Caco-2 (cell line): ENCODE results near the gene SOX6. TPM values are rescaled to one million over a fixed set of nuclear protein-coding genes. Genes with fewer than 3 reads are reported as not detected.

Experiments used
- BruUV-seq: library from RNA; stranded (reverse); fragments of 400-500 nt; replicated peaks from 2 replicates; lab custom pipeline; 2021; lab: Mats Ljungman, UMichigan
- CTCF ChIA-PET: fragments of 300-600 bp; sonication (Branson Sonifier 250); formaldehyde crosslinking; loops from one replicate; lab custom pipeline; 2022; ENCODE audit warnings: antibody characterized with exemption; lab: Charles Lee
- POLR2A ChIA-PET: fragments of 300-600 bp; sonication (Branson Sonifier 250); formaldehyde crosslinking; loops from one replicate; lab custom pipeline; 2022; ENCODE audit warnings: antibody characterized with exemption; lab: Charles Lee
- DNase-seq, 2 experiments: peaks; one replicate each; pipeline versions ENCODE4 v3.0.0 to v3.0.0-alpha.2; 2020 to 2022
- H3K27me3 ChIP-seq: replicated peaks from 2 replicates; pipeline ENCODE4 v1.6.0; 2011; ENCODE audit warnings: low read length; ENCODE audit not compliant: control insufficient read depth, insufficient read depth
- H3K36me3 ChIP-seq: 2 replicates; pipeline ENCODE4 v1.5.1; 2011; ENCODE audit warnings: low read length; ENCODE audit not compliant: control insufficient read depth, insufficient read depth
- H3K4me1 ChIP-seq: fragments of 250-450 bp; sonication (Bioruptor Pico); 2 replicates; pipeline ENCODE4 v1.5.1; 2020; ENCODE audit warnings: mild to moderate bottlenecking
- H3K4me3 ChIP-seq: 2 replicates; pipeline ENCODE4 v1.5.1; 2011; ENCODE audit warnings: low read depth, mild to moderate bottlenecking, control low read depth, low read length
- H3K9me3 ChIP-seq: fragments of 250-450 bp; sonication (Bioruptor Pico); 2 replicates; pipeline ENCODE4 v1.5.1; 2020; ENCODE audit warnings: mild to moderate bottlenecking, moderate library complexity
- H3K27ac Mint-ChIP-seq: one replicate; pipeline ENCODE4 v1.8.0; 2022; ENCODE audit warnings: mixed read lengths; ENCODE audit not compliant: unreplicated experiment
- H3K27me3 Mint-ChIP-seq: one replicate; pipeline ENCODE4 v1.8.0; 2022; ENCODE audit warnings: mixed read lengths; ENCODE audit not compliant: insufficient read depth, unreplicated experiment
- H3K36me3 Mint-ChIP-seq: one replicate; pipeline ENCODE4 v1.8.0; 2022; ENCODE audit warnings: mild to moderate bottlenecking, mixed read lengths; ENCODE audit not compliant: insufficient read depth, unreplicated experiment
- H3K4me1 Mint-ChIP-seq: one replicate; pipeline ENCODE4 v1.8.0; 2022; ENCODE audit warnings: low read depth, mixed read lengths; ENCODE audit not compliant: unreplicated experiment
- H3K4me3 Mint-ChIP-seq: one replicate; pipeline ENCODE4 v1.8.0; 2022; ENCODE audit warnings: mild to moderate bottlenecking, moderate library complexity, mixed read lengths; ENCODE audit not compliant: unreplicated experiment
- H3K9me3 Mint-ChIP-seq: one replicate; pipeline ENCODE4 v1.8.0; 2022; ENCODE audit warnings: mixed read lengths; ENCODE audit not compliant: unreplicated experiment
- intact Hi-C: fragments of 100-400 bp; cut with micrococcal nuclease; formaldehyde crosslinking; loops from one replicate; pipeline ENCODE4 v1.10.0; 2022; ENCODE audit not compliant: unreplicated experiment
- total RNA-seq: library from RNA; stranded (reverse); gene quantifications from 2 replicates; pipeline ENCODE4 v1.2.3, GENCODE V29; 2022
- TF ChIP-seq, protein P1 (sequence below), 2 experiments: fragments of 200-600 bp in 1 of 2; IDR thresholded peaks; 1 replicate in 1 of 2; 2 replicates in 1 of 2; pipeline versions ENCODE4 v1.5.1 to v1.8.0; 2011 to 2022; ENCODE audit warnings: antibody characterized with exemption in 1 of 2, control low read depth in 1 of 2, inconsistent platforms in 1 of 2, low read depth in 1 of 2, low read length in 1 of 2, mild to moderate bottlenecking in 1 of 2, moderate library complexity in 1 of 2; ENCODE audit not compliant: insufficient read depth in 1 of 2, severe bottlenecking in 1 of 2, unreplicated experiment in 1 of 2

SOX6 gene
- total RNA-seq, 1 experiment from 2014 or later: 10.8 TPM

DNA sequence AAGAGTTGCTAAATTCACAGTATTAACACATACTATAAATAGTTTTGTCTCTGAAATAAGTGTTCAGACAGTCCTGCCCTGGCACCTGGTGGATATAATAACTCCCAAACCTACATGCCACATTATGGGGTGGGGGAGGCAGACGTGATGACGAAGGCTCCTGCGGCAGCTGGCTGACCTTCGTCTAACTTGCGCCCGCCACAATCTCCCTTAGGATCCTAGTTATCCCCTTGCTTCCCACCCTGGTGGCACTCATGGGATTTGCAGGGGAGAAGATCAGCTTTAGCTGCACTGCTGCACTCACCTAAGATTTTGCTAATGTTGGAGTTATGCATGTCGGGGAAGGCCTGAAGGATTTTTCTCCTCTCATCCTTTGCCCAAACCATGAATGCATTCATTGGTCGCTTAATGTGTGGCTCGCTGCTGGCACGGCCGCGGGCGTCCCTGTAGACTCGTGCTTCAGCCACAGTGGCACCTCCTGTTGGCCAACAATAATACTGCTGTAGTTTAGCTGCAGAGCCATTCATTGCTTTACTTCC, 367.6 kb downstream of the SOX6 start:
- no TSS peak for BruUV-seq
- H3K27ac Mint-ChIP-seq: no peak overlapping the region
- Histone ChIP-seq H3K36me3 (no peaks in the 10 kb centered on the region), H3K4me3 (no peak overlapping the region), H3K9me3 (no peaks in the 10 kb centered on the region), H3K4me1 (no peaks in the 10 kb centered on the region), H3K27me3 (no peaks in the 10 kb centered on the region)
- no peak for DNase-seq
- POLR2A ChIA-PET: no interaction called here
- no peaks in the 10 kb centered on the region for H3K36me3 Mint-ChIP-seq
- no peaks in the 10 kb centered on the region for H3K9me3 Mint-ChIP-seq
- H3K4me3 Mint-ChIP-seq: no peak overlapping the region
- intact Hi-C loops: loop anchor here (10.0 kb wide), 1 partner anchor 134 kb away; no protein-coding TSS in a partner anchor
- no peaks in the 10 kb centered on the region for H3K27me3 Mint-ChIP-seq
- no peaks in the 10 kb centered on the region for H3K4me1 Mint-ChIP-seq
- TF ChIP-seq, protein P1, sequence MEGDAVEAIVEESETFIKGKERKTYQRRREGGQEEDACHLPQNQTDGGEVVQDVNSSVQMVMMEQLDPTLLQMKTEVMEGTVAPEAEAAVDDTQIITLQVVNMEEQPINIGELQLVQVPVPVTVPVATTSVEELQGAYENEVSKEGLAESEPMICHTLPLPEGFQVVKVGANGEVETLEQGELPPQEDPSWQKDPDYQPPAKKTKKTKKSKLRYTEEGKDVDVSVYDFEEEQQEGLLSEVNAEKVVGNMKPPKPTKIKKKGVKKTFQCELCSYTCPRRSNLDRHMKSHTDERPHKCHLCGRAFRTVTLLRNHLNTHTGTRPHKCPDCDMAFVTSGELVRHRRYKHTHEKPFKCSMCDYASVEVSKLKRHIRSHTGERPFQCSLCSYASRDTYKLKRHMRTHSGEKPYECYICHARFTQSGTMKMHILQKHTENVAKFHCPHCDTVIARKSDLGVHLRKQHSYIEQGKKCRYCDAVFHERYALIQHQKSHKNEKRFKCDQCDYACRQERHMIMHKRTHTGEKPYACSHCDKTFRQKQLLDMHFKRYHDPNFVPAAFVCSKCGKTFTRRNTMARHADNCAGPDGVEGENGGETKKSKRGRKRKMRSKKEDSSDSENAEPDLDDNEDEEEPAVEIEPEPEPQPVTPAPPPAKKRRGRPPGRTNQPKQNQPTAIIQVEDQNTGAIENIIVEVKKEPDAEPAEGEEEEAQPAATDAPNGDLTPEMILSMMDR (IDR thresholded peaks at IDR 0.05; ENCODE audit: insufficient read depth in 1 of 2, low read depth in 1 of 2, low read length in 1 of 2, severe bottlenecking in 1 of 2, unreplicated experiment in 1 of 2): peak in 1 of 2 experiments; percentile 3
- CTCF ChIA-PET: interaction anchor here (0.5 kb wide), 1 partner anchor 71 kb away, joined by 3 read pairs; no protein-coding TSS in a partner anchor

DNA sequence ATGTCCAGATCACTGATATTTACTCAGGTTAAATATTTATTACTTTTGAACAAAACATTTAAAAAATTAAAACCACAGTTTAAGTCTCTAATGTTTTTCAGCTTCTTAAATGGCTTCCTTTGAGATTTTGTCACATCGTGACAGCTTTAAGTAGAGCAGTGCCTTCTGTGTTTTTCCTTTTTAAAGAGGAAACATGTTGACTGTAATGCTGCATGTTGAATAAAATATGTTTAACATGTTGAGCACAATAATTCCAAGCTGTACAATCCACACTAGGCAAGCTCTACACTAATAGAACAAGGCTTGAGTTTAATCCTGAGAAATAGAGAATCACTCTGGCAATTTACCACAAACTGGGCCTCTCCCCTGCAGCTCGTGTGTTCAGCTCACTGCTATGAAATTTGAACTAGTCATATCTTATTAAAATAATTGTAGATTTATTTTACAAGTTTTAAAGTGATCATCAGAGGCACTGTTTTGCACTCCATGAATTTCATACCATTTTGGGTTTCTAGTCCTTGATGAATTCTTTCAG, 368.3 kb downstream of the SOX6 start:
- no peaks in the 10 kb centered on the region for H3K27me3 ChIP-seq
- H3K36me3 ChIP-seq: no peaks in the 10 kb centered on the region
- no peaks in the 10 kb centered on the region for H3K4me1 ChIP-seq
- Mint-ChIP-seq H3K4me1 (no peaks in the 10 kb centered on the region), H3K27ac (no peak overlapping the region), H3K27me3 (no peaks in the 10 kb centered on the region), H3K4me3 (no peak overlapping the region), H3K36me3 (no peaks in the 10 kb centered on the region), H3K9me3 (no peaks in the 10 kb centered on the region)
- ChIA-PET CTCF (no interaction called here), POLR2A (no interaction called here)
- H3K9me3 ChIP-seq: no peaks in the 10 kb centered on the region
- no peak overlapping the region for H3K4me3 ChIP-seq
- no peak for DNase-seq
- intact Hi-C loops: loop anchor here (10.0 kb wide), 1 partner anchor 133 kb away; no protein-coding TSS in a partner anchor
- TF ChIP-seq, protein P1 (IDR thresholded peaks at IDR 0.05; ENCODE audit: insufficient read depth in 1 of 2, low read depth in 1 of 2, low read length in 1 of 2, severe bottlenecking in 1 of 2, unreplicated experiment in 1 of 2): no peak
- no TSS peak for BruUV-seq

DNA sequence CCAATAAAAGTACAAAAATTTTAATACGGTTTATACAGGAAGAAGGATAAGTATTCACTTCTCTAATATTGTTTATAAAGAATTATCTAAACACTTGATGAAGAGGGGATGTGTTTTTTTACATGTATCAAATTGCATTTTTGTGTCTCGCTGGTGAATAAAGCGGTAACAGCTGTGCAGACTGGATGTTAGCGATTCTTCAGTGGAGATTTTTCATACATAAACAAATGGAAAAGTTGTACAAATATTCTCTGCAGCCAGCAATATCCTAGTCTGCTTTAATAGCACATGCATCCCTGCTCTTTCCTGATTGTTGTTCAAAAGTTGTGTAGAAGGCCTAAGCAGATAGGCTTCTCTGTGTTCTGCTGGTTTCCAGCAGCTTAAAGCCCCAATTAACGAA, 369.3 kb downstream of the SOX6 start:
- intact Hi-C loops: loop anchor here (10.0 kb wide), 1 partner anchor 132 kb away; no protein-coding TSS in a partner anchor
- Histone ChIP-seq H3K36me3 (no peaks in the 10 kb centered on the region), H3K4me3 (no peak overlapping the region), H3K9me3 (no peaks in the 10 kb centered on the region), H3K4me1 (no peaks in the 10 kb centered on the region), H3K27me3 (no peaks in the 10 kb centered on the region)
- Mint-ChIP-seq H3K27me3 (no peaks in the 10 kb centered on the region), H3K4me3 (no peak overlapping the region), H3K36me3 (no peaks in the 10 kb centered on the region), H3K9me3 (no peaks in the 10 kb centered on the region), H3K4me1 (no peaks in the 10 kb centered on the region), H3K27ac (no peak overlapping the region)
- CTCF ChIA-PET: no interaction called here
- TF ChIP-seq, protein P1 (IDR thresholded peaks at IDR 0.05; ENCODE audit: insufficient read depth in 1 of 2, low read depth in 1 of 2, low read length in 1 of 2, severe bottlenecking in 1 of 2, unreplicated experiment in 1 of 2): no peak
- POLR2A ChIA-PET: no interaction called here
- BruUV-seq: no TSS peak
- no peak for DNase-seq
